ENCODE measurements around the gene TMEM120A.

Gene TMEM120A

GRCh38 chr7:75955331-75955955 lies 39.0 kb downstream of the TMEM120A start:
- no peak for DNase-seq

- DNase-seq, result peak; percentile 70
Measured at GRCh38 chr7:75953931-75954330, 40.5 kb downstream of the TMEM120A start.

- DNase-seq, result peak; percentile 23
Measured at GRCh38 chr7:75953431-75953830, 41.0 kb downstream of the TMEM120A start.

- DNase-seq, result peak; percentile 95
Measured at GRCh38 chr7:75951506-75951905, 42.9 kb downstream of the TMEM120A start.

- peak; percentile 53 for DNase-seq
Measured at GRCh38 chr7:75950111-75950681, 44.2 kb downstream of the TMEM120A start.

GRCh38 chr7:75948179-75948578 lies 46.2 kb downstream of the TMEM120A start:
- no peak for DNase-seq

GRCh38 chr7:75946207-75946855 lies 48.1 kb downstream of the TMEM120A start:
- DNase-seq, result no peak

GRCh38 chr7:75945297-75946168 lies 48.9 kb downstream of the TMEM120A start:
- DNase-seq, result peak; percentile 81

GRCh38 chr7:75944507-75944906 lies 49.9 kb downstream of the TMEM120A start:
- DNase-seq, result no peak

- no peak for DNase-seq
Measured at GRCh38 chr7:75943864-75944263, 50.5 kb downstream of the TMEM120A start.

GRCh38 chr7:75938921-75939320 lies 55.5 kb downstream of the TMEM120A start:
- no peak for DNase-seq

- peak; percentile 22 for DNase-seq
Measured at GRCh38 chr7:75937958-75938786, 56.2 kb downstream of the TMEM120A start.
